GM19467 (cell line): ENCODE results near the gene XAGE2.

Experiments used
- ATAC-seq: cut with Tn5 transposase; IDR thresholded peaks from one replicate; pipeline ENCODE4 v1.9.1; 2021; ENCODE audit warnings: mild to moderate bottlenecking, moderate library complexity; ENCODE audit not compliant: unreplicated experiment

XAGE2 gene

GRCh38 chrX:52422884-52423283 lies 54.1 kb downstream of the XAGE2 start:
- ATAC-seq, result no peak

DNA sequence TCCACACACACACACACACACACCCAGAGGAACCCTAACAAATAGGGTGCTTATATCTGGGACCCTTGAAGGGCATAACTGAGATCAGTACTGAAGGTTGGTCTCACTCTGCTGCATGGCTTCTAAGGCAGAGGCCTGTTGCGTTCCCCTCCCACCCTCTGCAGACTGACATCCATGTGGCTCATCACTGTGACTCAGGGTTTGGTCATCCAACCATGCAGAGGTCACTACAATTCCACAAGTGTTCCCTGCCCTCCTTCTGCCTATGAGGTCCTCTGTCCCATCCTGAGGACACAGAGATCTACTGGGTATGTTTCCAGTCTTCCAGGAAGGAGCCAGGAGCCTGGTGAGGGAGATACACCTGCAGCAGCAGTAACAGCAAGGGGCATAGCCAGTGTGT lies 55.8 kb downstream of the XAGE2 start:
- no peak for ATAC-seq
